Measurements from ENCODE around the gene DDX60.
"Not testable (repeated sequence)": the region's sequence is repeated elsewhere in the genome, so short reads cannot be mapped to it uniquely, and the experiment has no call there.

Gene DDX60

GRCh38 chr4:168318266-168318895 lies at the start of gene DDX60:
Gene DDX60 (minus strand): TSS chr4:168318752. CDS start chr4:168311259, 7,493 bp downstream.
- peak; percentile 15 to 59 for DNase-seq

GRCh38 chr4:168367065-168367464 lies 48.5 kb upstream of the DDX60 start:
- DNase-seq: no peak

- DNase-seq: no peak
These were observed 43.5 kb upstream of the DDX60 start for GRCh38 chr4:168362025-168362401.

- no peak for DNase-seq
These were observed 42.9 kb upstream of the DDX60 start for GRCh38 chr4:168361365-168362024.

- DNase-seq: no peak
These were observed 41.7 kb upstream of the DDX60 start for GRCh38 chr4:168360271-168360670.

- DNase-seq: no peak
These were observed 39.4 kb upstream of the DDX60 start for GRCh38 chr4:168357941-168358340.

- no peak for DNase-seq
These were observed 35.2 kb upstream of the DDX60 start for GRCh38 chr4:168353746-168354145.

GRCh38 chr4:168337550-168337940 lies 19.0 kb upstream of the DDX60 start:
- DNase-seq: no peak

GRCh38 chr4:168336837-168337549 lies 18.4 kb upstream of the DDX60 start:
- no peak for DNase-seq

- DNase-seq: no peak
These were observed 17.1 kb upstream of the DDX60 start for GRCh38 chr4:168335621-168336020.

GRCh38 chr4:168334053-168334452 lies 15.5 kb upstream of the DDX60 start:
- DNase-seq: no peak

- not testable (repeated sequence) for DNase-seq
These were observed 12.0 kb upstream of the DDX60 start for GRCh38 chr4:168330575-168330974.

GRCh38 chr4:168325591-168325990 lies 7.0 kb upstream of the DDX60 start:
- DNase-seq: no peak

- DNase-seq: no peak
These were observed 2.5 kb upstream of the DDX60 start for GRCh38 chr4:168321006-168321405.

- no peak for DNase-seq
These were observed 1.0 kb upstream of the DDX60 start for GRCh38 chr4:168319486-168320019.

GRCh38 chr4:168317621-168318020 lies 931 bp downstream of the DDX60 start:
- DNase-seq: no peak

- no peak for DNase-seq
These were observed 8.8 kb downstream of the DDX60 start for GRCh38 chr4:168309781-168310180.

GRCh38 chr4:168308912-168309311 lies 9.6 kb downstream of the DDX60 start:
- no peak for DNase-seq

GRCh38 chr4:168306476-168306875 lies 12.1 kb downstream of the DDX60 start:
- DNase-seq: no peak

GRCh38 chr4:168304744-168305459 lies 13.7 kb downstream of the DDX60 start:
- DNase-seq: no peak

- not testable (repeated sequence) for DNase-seq
These were observed 15.1 kb downstream of the DDX60 start for GRCh38 chr4:168303430-168303829.

- no peak for DNase-seq
These were observed 25.1 kb downstream of the DDX60 start for GRCh38 chr4:168293386-168293975.

GRCh38 chr4:168291242-168291641 lies 27.3 kb downstream of the DDX60 start:
- DNase-seq: no peak

All from SW 1271 (cell line).